Spleen (tissue), 11 donors: Measurements from ENCODE around the gene PRKCE. TPM values are rescaled to one million over a fixed set of nuclear protein-coding genes. Genes with fewer than 3 reads are reported as not detected.

Experiments
- DNase-seq: peaks from one replicate; pipeline ENCODE4 v3.0.0-alpha.2; 2020
- H3K27ac ChIP-seq, 8 donors: fragments of 200-600 bp; sonication (generic) in 7 of 8; 1 replicate in 4 of 8; 2 replicates in 4 of 8; pipeline versions ENCODE4 v1.5.0 to v1.8.0; 2016 to 2021; ENCODE audit warnings: inconsistent platforms in 4 of 8, mild to moderate bottlenecking in 4 of 8, moderate library complexity in 1 of 8
- H3K27me3 ChIP-seq, 7 donors: fragments of 200-600 bp; sonication (generic) in 6 of 7; replicated peaks in 1 of 7; 1 replicate in 4 of 7; 2 replicates in 3 of 7; pipeline versions ENCODE4 v1.5.0 to v1.8.0; 2016 to 2021; ENCODE audit warnings: inconsistent platforms in 3 of 7, mild to moderate bottlenecking in 1 of 7
- H3K36me3 ChIP-seq, 6 donors: fragments of 200-600 bp; sonication (generic) in 5 of 6; 1 replicate in 4 of 6; 2 replicates in 2 of 6; pipeline versions ENCODE4 v1.5.0 to v1.8.0; 2016 to 2021; ENCODE audit warnings: inconsistent platforms in 2 of 6
- H3K4me1 ChIP-seq, 6 donors: fragments of 200-600 bp; sonication (generic) in 5 of 6; 1 replicate in 3 of 6; 2 replicates in 3 of 6; pipeline versions ENCODE4 v1.5.0 to v1.8.0; 2016 to 2021; ENCODE audit warnings: inconsistent platforms in 3 of 6
- H3K4me3 ChIP-seq, 8 donors: fragments of 200-600 bp; sonication (generic) in 7 of 8; 1 replicate in 4 of 8; 2 replicates in 4 of 8; pipeline versions ENCODE4 v1.5.0 to v1.8.0; 2016 to 2021; ENCODE audit warnings: inconsistent platforms in 4 of 8, mild to moderate bottlenecking in 4 of 8, moderate library complexity in 2 of 8
- H3K9me3 ChIP-seq, 8 donors: fragments of 200-600 bp; sonication (generic) in 7 of 8; 1 replicate in 4 of 8; 2 replicates in 4 of 8; pipeline versions ENCODE4 v1.5.0 to v1.8.0; 2016 to 2021; ENCODE audit warnings: inconsistent platforms in 4 of 8
- CTCF ChIP-seq, 11 experiments: fragments of 200-600 bp in 7 of 11; fragments of 450-650 bp in 4 of 11; sonication (generic) in 4 of 11; IDR thresholded peaks in 8 of 11; conservative IDR thresholded peaks in 3 of 11; 1 replicate in 7 of 11; 2 replicates in 4 of 11; pipeline versions ENCODE4 v1.4.0 to v1.8.0; 2016 to 2021; ENCODE audit warnings: antibody characterized with exemption in 11 of 11, inconsistent platforms in 4 of 11, mild to moderate bottlenecking in 1 of 11
- POLR2A ChIP-seq, 3 donors: fragments of 450-650 bp; IDR thresholded peaks; one replicate each; pipeline ENCODE4 v1.5.1; 2017; ENCODE audit warnings: antibody characterized with exemption in 3 of 3, mild to moderate bottlenecking in 1 of 3
- POLR2AphosphoS5 ChIP-seq, 3 donors: sonication (generic); formaldehyde crosslinking; IDR thresholded peaks; one replicate each; pipeline ENCODE4 v1.5.1; 2017; ENCODE audit warnings: antibody characterized with exemption in 3 of 3
- WGBS, 5 donors: extraction: QIAGEN DNeasy Blood & Tissue Kit in 3 of 5; methylation state at CpG; one replicate each; pipeline versions ENCODE4 v1.1.5 to v1.1.7; 2013 to 2018; 5-methylcytosine and 5-hydroxymethylcytosine counted together
- intact Hi-C: fragments of 100-400 bp; cut with DNase I; formaldehyde crosslinking; loops from one replicate; pipeline ENCODE4 v1.15.0; 2023; ENCODE audit warnings: low total_unique reads
- polyA plus RNA-seq, 3 donors: library from polyadenylated mRNA; stranded (reverse); fragments of 200-250 nt; gene quantifications; one replicate each; pipeline ENCODE4 v1.2.1, GENCODE V29; 2013
- total RNA-seq, 7 donors: library from RNA; depleted of rRNA in 3 of 7; stranded (reverse); fragments of >200 nt in 3 of 7; fragmentation: NEBNext Ultra II Directional in 4 of 7; extraction: Animal tissue kit (Norgen Biotek cat#: 25700) in 4 of 7; gene quantifications; one replicate each; pipeline versions ENCODE4 v1.1.0 to v1.2.1, GENCODE V29; 2016 to 2021
- donor health status: healthy with polysubstance abuse.
- donor health status: DM: no; HTN: no; CAD: no; lungs with moderate emphysema.
- donor health status: DM: no; HTN: no; CAD: no.
- donor health status: Bipolar disorder and iron deficiency.
- donor health status: healthy.
- donor health status: DM: no; HTN: no; CAD: no.
- donor health status: DM: yes; HTN: yes; CAD: no.

The PRKCE gene
- total and polyA plus RNA-seq, 10 donors = 2.5 to 43.6 (median 18.8) TPM

- H3K4me3 ChIP-seq = no peak overlapping the region
- peaks cover 0 to 22% (median 8%) of the 10 kb centered on the region in 6 donors for H3K4me1 ChIP-seq
- no peaks in the 10 kb centered on the region for H3K36me3 ChIP-seq
- 36 to 51% (median 40%) methylated on average over 10 to 13 of the region's 13 CpGs for WGBS, 5 donors
- intact Hi-C loops = loop anchor here (2.0 to 10.0 kb wide), 2 partner anchors 161 to 291 kb away; no protein-coding TSS in a partner anchor
- H3K27ac ChIP-seq = peak overlapping the region in 1 of 8 donors; percentile 42
- no peaks in the 10 kb centered on the region for H3K9me3 ChIP-seq
- H3K27me3 ChIP-seq = no peaks in the 10 kb centered on the region
- peak in 10 of 11 experiments; percentile 43 to 82 (median 74) for TF ChIP-seq CTCF (IDR thresholded peaks at IDR 0.05 in 8 of 11, conservative IDR thresholded peaks at IDR 0.05 in 3 of 11)
- TF ChIP-seq POLR2A (IDR thresholded peaks at IDR 0.05) = no peak
- peak in 2 of 3 donors; percentile 56 to 76 for TF ChIP-seq POLR2AphosphoS5 (IDR thresholded peaks at IDR 0.05)
- peak; percentile 88 for DNase-seq
Observed at GRCh38 chr2:45935791-45936622, 284.5 kb downstream of the PRKCE start.

GRCh38 chr2:45936623-45936979 lies 285.1 kb downstream of the PRKCE start:
- Histone ChIP-seq H3K4me3 (no peak overlapping the region), H3K27ac (peak overlapping the region in 1 of 8 donors; percentile 42), H3K27me3 (no peaks in the 10 kb centered on the region), H3K36me3 (no peaks in the 10 kb centered on the region), H3K9me3 (no peaks in the 10 kb centered on the region), H3K4me1 (peaks cover 0 to 22% (median 8%) of the 10 kb centered on the region in 6 donors)
- TF ChIP-seq CTCF (IDR thresholded peaks at IDR 0.05 in 8 of 11, conservative IDR thresholded peaks at IDR 0.05 in 3 of 11) (peak in 4 of 11 experiments; percentile 14 to 50 (median 28)), POLR2A (IDR thresholded peaks at IDR 0.05) (no peak)
- intact Hi-C loops = loop anchor here (10.0 kb wide), 1 partner anchor 162 kb away; no protein-coding TSS in a partner anchor
- 55 to 67% (median 66%) methylated on average over 5 of the region's 5 CpGs for WGBS, 5 donors
- no peak for DNase-seq

- Histone ChIP-seq H3K36me3 (no peaks in the 10 kb centered on the region), H3K9me3 (no peaks in the 10 kb centered on the region), H3K27ac (no peak overlapping the region), H3K27me3 (no peaks in the 10 kb centered on the region), H3K4me1 (peaks cover 0 to 22% (median 8%) of the 10 kb centered on the region in 6 donors), H3K4me3 (no peak overlapping the region)
- intact Hi-C loops = loop anchor here (10.0 kb wide), 1 partner anchor 163 kb away; no protein-coding TSS in a partner anchor
- 90 to 95% (median 94%) methylated on average over 4 of the region's 4 CpGs for WGBS, 5 donors
- TF ChIP-seq POLR2A (IDR thresholded peaks at IDR 0.05) (no peak), CTCF (IDR thresholded peaks at IDR 0.05 in 8 of 11, conservative IDR thresholded peaks at IDR 0.05 in 3 of 11) (no peak), POLR2AphosphoS5 (IDR thresholded peaks at IDR 0.05) (no peak)
- no peak for DNase-seq
Observed at GRCh38 chr2:45937990-45938389, 286.5 kb downstream of the PRKCE start.
